ENCODE data around the gene GLUD2. TPM values are rescaled to one million over a fixed set of nuclear protein-coding genes. Genes with fewer than 3 reads are reported as not detected.

The GLUD2 gene
- total RNA-seq, 1 experiment from 2014 or later: 0.22 TPM

DNA sequence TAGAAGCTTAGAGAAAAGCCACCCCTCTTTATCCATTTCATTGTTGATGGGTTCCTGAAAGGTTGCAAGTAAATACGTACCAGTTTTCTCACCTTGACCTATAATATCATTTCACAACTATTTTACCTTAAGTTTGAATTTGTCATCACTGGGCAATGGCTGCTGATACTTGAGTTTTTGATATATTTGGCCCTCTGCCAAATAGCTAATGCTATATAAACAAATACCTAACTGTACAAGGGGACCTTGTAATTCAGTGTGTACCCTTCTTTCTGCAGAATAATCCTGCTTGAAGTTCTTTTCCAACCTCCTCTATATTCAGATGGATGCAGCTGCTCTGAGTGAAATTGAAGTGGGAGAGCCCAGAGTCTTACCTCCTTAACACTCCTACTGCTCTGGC, 19.0 kb upstream of the GLUD2 start:
- POLR2A ChIA-PET: interaction anchor here (0.6 kb wide), 1 partner anchor 17 kb away, joined by 3 read pairs; no protein-coding TSS in a partner anchor
- Histone ChIP-seq H3K36me3 (ENCODE audit: control insufficient read depth in 1 of 2, insufficient read depth in 2 of 2, low read length in 2 of 2) (no peaks in the 10 kb centered on the region), H3K27ac (ENCODE audit: low read depth, low read length) (no peak overlapping the region), H3K4me1 (ENCODE audit: control insufficient read depth in 1 of 2, insufficient read depth in 2 of 2, low read length in 2 of 2) (no peaks in the 10 kb centered on the region), H3K9ac (ENCODE audit: low read length) (no peak overlapping the region), H3K4me3 (replicated peaks in 1 of 2; ENCODE audit: low read depth in 1 of 2, low read length in 2 of 2) (no peak overlapping the region), H3K4me2 (ENCODE audit: low read length) (no peak overlapping the region), H2AFZ (ENCODE audit: low read depth, low read length, poor library complexity, severe bottlenecking) (no peak overlapping the region), H3K79me2 (ENCODE audit: insufficient read depth, low read length) (no peaks in the 10 kb centered on the region), H3K9me3 (ENCODE audit: control insufficient read depth in 1 of 2, insufficient read depth in 1 of 2, low read depth in 1 of 2, low read length in 2 of 2) (no peaks in the 10 kb centered on the region), H3K9me2 (ENCODE audit: insufficient read depth) (no peaks in the 10 kb centered on the region), H4K20me1 (ENCODE audit: insufficient read depth) (no peaks in the 10 kb centered on the region), H3K27me3 (ENCODE audit: insufficient read depth, low read length) (no peaks in the 10 kb centered on the region)
- ATAC-seq: no peak
- no peak for TF ChIP-seq ZBTB33 (IDR thresholded peaks at IDR 0.05; ENCODE audit: extremely low read depth, insufficient replicate concordance, low read length)
- no peak for TF ChIP-seq POLR2A (IDR thresholded peaks at IDR 0.05; ENCODE audit: borderline replicate concordance, extremely low read depth, insufficient read depth, insufficient read length)
- no peak for TF ChIP-seq SP1 (IDR thresholded peaks at IDR 0.05; ENCODE audit: low read depth)
- TF ChIP-seq, protein P1, sequence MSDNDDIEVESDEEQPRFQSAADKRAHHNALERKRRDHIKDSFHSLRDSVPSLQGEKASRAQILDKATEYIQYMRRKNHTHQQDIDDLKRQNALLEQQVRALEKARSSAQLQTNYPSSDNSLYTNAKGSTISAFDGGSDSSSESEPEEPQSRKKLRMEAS (IDR thresholded peaks at IDR 0.05): no peak
- TF ChIP-seq FOSL1 (IDR thresholded peaks at IDR 0.05; ENCODE audit: low read depth): no peak
- no peak for TF ChIP-seq CEBPB (IDR thresholded peaks at IDR 0.05; ENCODE audit: low read depth)
- TF ChIP-seq TCF7L2 (IDR thresholded peaks at IDR 0.05; ENCODE audit: borderline replicate concordance, extremely low read depth, insufficient read depth, insufficient read length): no peak
- no peak for TF ChIP-seq EGR1 (IDR thresholded peaks at IDR 0.05; ENCODE audit: low read depth)
- no peak for DNase-seq (ENCODE audit: low read depth, low spot score)
- CTCF ChIA-PET: no interaction called here
- BruUV-seq (replicated peaks): no TSS peak
- intact Hi-C loops (cut with micrococcal nuclease): no loop called here
- RAD21 ChIA-PET (ENCODE audit: low non-redundant PET in 1 of 2, low total read pairs in 2 of 2, uncharacterized antibody in 2 of 2, unreplicated experiment in 2 of 2): no interaction called here

DNA sequence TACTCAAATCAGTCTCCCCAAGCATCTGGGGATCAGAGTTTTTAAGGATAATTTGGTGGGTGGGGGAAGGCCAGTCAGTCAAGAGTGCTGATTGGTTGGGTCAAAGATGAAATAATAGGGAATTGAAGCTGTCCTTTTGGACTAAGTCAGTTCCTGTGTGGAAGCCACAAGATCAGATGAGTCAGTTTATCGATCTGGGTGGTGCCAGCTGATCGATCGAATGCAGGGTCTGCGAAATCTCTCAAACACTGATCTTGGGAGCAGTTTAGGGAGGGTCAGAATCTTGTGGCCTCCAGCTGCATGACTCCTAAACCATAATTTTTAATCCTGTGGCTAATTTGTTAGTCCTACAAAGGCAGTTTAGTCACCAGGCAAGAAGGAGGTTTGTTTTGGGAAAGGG, 17.3 kb upstream of the GLUD2 start:
- H3K9me3 ChIP-seq (ENCODE audit: control insufficient read depth in 1 of 2, insufficient read depth in 1 of 2, low read depth in 1 of 2, low read length in 2 of 2): no peaks in the 10 kb centered on the region
- no peaks in the 10 kb centered on the region for H3K27me3 ChIP-seq (ENCODE audit: insufficient read depth, low read length)
- no peak overlapping the region for H3K4me2 ChIP-seq (ENCODE audit: low read length)
- DNase-seq (ENCODE audit: low read depth, low spot score) (no peak), ATAC-seq (no peak)
- ChIA-PET POLR2A (no interaction called here), CTCF (no interaction called here), RAD21 (ENCODE audit: low non-redundant PET in 1 of 2, low total read pairs in 2 of 2, uncharacterized antibody in 2 of 2, unreplicated experiment in 2 of 2) (no interaction called here)
- BruUV-seq (replicated peaks): no TSS peak
- no peaks in the 10 kb centered on the region for H4K20me1 ChIP-seq (ENCODE audit: insufficient read depth)
- TF ChIP-seq EZH2phosphoT487 (IDR thresholded peaks at IDR 0.05; ENCODE audit: borderline replicate concordance) (no peak), SP1 (IDR thresholded peaks at IDR 0.05; ENCODE audit: low read depth) (no peak), FOSL1 (IDR thresholded peaks at IDR 0.05; ENCODE audit: low read depth) (no peak), SRF (IDR thresholded peaks at IDR 0.05; ENCODE audit: low read depth) (no peak), JUND (IDR thresholded peaks at IDR 0.05) (no peak)
- H2AFZ ChIP-seq (ENCODE audit: low read depth, low read length, poor library complexity, severe bottlenecking): no peak overlapping the region
- no peaks in the 10 kb centered on the region for H3K4me1 ChIP-seq (ENCODE audit: control insufficient read depth in 1 of 2, insufficient read depth in 2 of 2, low read length in 2 of 2)
- no peak overlapping the region for H3K4me3 ChIP-seq (replicated peaks in 1 of 2; ENCODE audit: low read depth in 1 of 2, low read length in 2 of 2)
- no peaks in the 10 kb centered on the region for H3K9me2 ChIP-seq (ENCODE audit: insufficient read depth)
- intact Hi-C loops (cut with micrococcal nuclease): no loop called here
- no peaks in the 10 kb centered on the region for H3K79me2 ChIP-seq (ENCODE audit: insufficient read depth, low read length)
- no peaks in the 10 kb centered on the region for H3K36me3 ChIP-seq (ENCODE audit: control insufficient read depth in 1 of 2, insufficient read depth in 2 of 2, low read length in 2 of 2)
- no peak overlapping the region for H3K27ac ChIP-seq (ENCODE audit: low read depth, low read length)
- no peak overlapping the region for H3K9ac ChIP-seq (ENCODE audit: low read length)
